CD4-positive, alpha-beta T cell treated with Interleukin-15 for 4 hours (primary cell): ENCODE results near the gene BCOR.
A peak's percentile ranks its signal among the peaks of the same experiment; 100 is the strongest.

Experiments
- DNase-seq: peaks from one replicate; pipeline ENCODE4 v3.0.0-alpha.2; 2020; ENCODE audit warnings: low spot score

Gene BCOR

DNA sequence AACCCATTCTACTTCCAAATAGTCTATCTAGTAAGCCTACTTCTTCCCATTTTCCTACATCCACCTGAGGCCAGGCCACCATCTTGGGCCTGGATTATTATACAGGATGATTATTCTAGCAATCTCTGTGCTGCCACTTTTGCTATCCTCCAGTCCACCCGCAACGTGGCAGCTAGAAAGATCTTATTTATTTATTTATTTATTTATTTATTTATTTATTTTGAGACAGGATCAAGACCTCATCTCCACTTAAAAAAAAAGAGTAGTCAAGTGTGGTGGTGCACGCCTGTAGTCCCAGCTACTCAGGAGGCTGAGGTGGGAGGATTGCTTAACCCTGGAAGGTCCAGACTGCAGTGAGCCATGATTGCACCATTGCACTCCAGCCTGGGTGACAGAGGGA is 15.2 kb upstream of the BCOR start:
- no peak for DNase-seq

DNA sequence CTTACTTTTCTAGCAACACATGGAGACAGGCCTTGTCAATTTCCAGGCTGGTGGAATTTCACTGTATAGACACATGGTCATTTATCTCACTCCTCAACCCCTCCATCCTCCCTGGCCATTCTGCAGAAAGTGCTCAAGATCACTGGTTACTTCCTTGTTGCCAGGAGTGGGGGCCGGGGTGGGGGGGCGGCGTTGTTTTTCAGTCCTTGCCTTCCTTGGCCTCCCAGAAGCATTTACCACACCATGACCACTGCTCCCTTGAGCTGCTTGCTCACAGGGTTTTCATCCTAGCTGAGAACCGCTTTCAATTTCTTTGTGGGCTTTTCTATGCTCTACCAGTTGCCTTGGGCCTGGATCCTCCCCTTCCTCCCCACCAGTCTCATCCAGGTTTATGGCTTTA is 14.1 kb upstream of the BCOR start:
- no peak for DNase-seq

DNA sequence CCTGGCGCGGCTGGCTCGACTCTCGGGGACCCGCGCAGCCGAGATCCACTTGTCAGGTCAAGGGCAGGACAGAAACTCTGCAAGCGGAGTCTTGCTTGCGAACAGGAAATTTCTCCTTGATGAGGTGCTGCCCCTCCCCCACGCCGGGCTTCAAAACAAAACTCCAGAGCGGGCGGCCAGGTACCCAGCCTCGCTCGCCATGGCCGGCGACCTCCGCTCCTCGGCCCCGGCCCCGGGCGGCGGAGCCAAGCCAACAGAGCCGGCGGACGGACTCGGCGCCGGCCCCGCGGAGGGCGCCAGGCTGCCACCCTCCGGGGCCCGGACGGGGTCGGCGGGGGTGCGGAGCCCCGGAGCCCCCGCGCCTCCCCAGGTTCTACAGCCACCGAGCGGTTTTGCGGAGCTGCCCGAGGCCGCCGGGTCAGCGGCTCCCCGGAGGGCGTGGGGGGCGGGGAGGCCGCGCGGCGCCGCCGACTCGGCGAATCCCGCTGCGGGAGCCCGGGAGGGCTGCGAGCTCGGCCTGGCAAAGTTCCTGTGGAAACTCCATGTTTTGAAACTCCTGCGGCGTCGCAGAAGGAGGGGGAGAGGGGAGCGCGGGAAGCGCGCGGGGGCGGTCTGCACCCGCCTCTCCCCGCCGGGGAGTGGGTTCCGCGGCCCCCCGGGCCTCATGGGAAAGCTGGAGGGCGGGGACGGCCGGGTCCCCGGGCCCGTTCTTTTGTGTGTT is 11.7 kb upstream of the BCOR start:
- DNase-seq = no peak

DNA sequence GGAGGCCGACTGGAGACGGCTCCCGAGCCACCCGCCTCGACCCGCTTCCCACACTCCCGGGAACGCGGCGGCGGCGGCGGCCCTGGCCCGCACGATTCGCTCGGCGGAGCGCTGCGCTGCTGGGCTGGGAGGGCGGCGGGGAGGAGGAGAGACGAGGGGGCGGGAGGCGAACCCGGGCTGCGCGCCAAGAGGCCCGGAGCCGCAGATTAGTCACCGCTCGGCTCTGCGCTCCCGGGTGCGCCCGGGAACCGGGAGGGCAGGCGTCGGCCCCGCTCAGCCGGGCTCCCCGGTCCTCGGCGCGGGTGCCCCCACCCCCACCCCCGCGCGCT is 11.2 kb upstream of the BCOR start:
- DNase-seq = peak; percentile 57

DNA sequence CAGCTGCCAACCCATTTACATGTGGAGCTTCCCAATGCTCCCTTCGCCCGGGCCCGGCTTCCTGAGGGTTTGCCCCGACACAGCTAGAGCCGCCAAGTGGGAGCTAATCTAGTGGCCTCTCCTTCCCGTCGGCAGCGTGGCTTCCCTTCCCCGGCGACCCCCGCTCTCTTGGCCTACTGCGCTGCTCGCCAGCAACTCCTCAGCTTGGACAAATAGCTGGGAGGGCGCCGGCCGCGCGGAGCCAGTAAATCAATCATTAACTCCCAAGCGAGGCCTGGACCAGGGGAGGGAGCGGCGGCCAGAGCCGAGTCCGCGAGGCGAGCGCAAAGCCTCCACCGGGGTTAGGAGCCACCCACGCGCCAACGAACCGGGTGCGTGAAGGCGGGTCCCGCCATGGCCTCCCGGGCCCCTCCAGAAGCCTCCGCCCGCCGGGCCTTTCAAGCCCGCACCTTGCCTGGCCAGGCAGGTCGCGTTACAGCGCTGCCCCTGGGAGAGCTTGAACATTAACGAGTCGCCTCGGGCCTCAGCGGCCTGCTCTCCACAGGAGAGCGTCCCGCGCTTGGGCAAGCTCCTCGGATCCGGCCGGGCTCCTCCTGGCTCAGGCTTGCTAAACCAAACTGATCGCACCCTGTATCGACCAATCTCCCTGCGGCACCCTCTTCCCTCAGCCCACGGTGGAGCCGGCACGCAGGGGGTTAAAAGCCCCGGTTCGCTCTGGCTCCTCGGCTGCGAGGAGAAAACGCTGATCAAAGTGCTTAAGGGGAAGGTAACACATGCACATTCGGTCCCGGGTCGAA is 10.6 kb upstream of the BCOR start:
- DNase-seq = no peak

DNA sequence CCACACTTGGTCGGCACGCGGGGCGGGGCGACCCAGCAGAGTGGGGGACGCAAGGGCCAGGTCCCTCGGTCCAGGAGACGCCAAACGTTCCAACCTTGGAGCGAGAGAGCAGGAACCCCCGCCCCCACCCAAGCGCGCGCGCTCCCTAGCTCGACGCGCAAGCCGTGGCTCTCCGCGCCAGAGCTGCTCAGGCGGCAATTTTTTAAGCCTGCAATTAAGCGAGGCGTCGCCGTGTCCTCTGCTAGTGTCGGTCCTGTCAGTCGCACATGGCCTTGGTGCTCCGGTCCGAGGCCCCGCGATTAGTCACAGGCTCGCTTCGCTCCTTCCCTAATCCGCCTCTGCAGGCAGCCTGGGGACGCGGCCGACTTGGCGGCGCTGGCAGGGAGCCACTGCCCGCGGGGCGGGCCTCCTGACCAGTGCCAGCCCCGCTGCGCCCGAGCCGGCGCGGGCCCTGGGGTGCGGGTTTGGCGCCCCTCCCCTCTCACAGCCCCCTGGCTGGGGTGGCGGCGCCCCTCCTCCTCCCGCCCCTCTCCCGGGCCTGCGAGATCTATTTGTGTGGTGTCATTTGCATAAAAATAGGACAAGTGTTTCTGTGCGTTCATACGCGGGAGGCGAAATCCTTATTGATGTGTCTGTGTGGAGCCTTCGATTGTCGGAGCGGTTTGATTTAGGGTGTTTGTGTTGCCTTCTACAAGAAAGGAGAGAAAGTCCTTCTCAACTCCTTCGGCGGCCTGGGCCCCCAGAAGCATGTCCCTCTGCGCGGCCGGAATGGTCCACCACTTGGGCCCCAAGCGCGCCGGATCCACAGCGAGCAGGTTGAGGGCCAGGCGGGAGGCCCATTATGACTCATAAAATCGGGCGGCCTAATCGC is 9.8 kb upstream of the BCOR start:
- DNase-seq = no peak

DNA sequence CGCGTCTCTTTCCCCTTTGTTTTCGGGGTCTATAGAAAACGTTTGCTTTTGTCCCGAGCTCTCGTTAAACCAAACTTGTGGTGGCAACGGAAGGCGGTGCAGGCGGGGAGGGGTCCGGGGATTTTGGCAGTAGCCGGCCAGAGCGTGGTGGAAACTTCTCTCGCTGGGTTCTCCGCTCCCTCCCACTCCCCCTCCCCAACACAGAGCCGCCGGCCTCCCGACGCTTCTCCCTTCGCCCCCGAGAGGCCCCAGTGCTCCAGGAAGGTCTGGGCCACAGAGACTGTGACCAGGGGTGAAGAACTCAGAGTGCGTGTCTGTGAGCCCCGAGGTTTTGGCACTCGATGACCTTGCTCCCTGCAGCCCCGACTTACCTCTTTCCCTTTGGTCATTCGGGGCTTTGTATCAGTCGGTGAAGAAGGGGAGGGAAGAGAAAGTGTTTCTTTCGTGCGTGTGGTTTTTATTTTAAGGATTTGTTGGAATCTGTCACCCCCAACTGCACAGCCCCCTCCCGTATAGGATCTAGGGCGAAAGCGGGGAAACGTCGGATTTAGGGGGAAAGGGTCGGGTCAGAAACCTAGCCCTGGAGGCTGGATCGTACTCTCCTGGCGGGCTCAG is 9.0 kb upstream of the BCOR start:
- DNase-seq = no peak

DNA sequence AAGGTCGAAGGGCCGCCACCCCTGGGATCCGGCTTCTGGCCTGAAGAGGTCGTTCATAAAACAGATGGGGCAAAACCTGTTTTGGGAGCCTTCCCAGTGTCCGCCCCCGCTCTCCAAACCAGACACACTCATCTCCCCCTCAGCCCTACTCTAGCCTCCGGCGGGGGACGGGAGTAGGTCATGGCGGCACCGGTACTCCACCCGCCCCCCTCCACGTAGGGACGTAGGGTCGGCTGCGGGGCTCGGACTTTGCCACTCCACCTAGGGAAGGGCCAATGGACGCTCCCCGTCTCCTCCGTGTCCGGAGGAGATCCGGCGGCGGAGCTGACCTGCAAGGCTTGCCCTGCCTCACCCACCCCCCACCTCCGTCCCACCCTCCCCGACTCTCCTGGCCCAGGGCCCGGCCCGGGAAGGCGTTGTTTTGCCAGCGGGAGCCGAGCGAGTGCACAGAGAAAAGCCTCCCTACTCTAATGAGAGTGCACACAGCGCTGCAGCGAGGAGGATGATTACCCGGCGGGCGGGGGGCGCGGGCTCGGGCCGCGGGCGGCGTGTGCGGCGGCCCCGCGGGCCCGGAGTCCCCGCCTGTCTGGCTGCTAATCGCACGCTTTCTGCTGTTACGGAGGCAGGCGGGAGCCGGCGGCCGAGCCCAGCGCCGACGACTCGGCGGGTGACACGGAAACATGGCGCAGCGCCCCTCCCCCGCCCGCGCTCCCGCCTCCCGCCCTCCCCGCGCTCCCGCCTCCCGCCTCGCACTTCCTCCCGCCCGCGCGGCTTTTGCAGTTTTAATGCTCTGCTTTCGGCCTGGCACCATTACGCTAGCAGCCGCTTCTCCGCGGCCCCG is 8.3 kb upstream of the BCOR start:
- DNase-seq = peak; percentile 61

DNA sequence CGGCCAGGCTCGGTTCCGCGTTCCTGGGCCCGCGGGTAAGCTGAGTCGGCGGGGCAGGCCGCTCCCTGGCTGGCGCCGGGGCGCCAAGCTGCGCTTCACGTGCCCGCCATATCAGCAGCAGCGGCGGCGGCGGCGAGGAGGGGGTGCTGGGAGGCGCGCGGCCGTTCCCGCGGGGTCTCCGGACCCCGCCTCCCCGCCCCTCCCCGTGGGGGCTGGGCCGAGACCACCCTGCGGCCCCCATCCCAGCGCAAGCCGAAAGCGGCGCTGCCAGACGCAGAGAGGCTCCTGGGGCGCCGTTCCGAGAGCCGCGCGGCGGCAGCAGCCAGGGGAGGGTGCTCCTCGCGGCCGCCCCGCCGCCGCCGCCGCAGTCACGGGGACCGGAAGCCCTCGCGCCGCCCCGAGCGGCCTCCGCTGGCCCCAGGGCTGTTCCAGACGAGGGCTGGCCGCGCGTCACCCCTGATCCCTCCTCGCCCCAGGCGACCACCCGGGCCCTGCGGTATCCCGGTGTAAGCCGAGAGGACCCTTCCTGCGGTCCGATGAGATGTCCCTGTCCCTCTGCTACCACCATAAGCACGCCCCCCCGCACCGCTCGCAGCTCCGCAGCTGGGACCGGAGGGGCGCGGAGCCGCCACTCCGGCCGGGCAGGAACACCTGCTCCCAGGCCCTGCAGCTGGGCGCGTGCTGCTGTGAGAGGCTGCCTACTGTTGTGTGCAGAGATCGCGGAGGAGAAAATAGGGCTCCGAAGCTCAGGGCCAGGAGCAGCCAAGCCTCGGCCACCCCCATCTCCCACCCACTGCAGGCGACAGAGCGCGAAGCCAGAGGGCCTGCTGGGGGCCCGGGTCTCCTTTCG is 7.5 kb upstream of the BCOR start:
- DNase-seq = no peak

DNA sequence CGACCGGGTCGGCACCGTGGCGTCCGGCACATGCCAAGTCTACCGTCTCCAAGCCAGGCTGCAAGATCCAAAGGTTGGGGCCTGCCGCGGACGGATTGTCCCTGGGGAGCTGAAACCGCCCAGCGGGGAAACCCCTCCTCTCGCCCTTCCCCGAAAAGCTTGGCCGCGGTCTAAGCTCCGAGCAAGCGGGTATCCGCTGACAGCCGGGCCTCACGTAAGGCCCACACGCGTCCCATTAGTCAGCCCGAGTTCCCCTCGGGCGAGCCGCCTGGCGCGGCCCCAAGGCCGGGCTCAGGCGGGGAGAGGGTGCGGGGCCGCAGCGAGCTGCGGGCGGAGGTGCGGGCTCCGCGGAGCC is 6.8 kb upstream of the BCOR start:
- no peak for DNase-seq

DNA sequence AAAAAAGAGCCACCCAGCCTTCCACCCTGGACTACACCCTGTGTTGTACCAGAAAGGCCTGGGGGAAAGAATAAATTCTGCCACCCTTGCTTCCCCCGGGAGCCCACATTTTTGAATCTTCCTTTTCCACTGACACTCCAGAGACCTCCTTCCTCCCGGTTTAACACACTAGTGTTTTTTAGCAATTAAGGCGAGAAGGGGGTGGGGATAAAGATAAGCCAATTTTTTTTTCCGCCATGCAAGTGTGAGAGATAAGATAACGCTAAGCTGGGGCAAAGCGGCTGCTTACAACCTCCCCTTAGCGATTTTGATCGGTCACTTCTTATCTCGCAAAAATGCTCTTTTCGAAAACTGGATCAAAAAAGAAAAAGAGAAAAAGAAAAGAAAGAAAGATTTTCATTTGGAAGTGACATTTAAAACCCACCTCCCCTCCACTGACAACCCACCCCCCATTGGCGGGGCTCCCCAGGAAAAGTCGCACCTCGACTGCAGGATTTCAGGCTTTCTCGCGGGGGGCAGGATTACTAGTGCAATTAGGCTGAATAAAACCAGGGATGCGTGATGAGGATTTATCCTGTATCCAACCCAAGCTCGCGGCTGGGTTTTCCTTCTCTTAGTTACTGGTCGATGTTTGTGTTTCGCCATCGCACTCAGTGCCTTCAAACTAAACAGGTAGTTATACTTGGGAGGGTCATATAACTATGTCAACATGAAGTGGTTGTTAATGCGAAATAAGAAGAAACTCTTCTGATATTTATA is 6.0 kb upstream of the BCOR start:
- DNase-seq = no peak

DNA sequence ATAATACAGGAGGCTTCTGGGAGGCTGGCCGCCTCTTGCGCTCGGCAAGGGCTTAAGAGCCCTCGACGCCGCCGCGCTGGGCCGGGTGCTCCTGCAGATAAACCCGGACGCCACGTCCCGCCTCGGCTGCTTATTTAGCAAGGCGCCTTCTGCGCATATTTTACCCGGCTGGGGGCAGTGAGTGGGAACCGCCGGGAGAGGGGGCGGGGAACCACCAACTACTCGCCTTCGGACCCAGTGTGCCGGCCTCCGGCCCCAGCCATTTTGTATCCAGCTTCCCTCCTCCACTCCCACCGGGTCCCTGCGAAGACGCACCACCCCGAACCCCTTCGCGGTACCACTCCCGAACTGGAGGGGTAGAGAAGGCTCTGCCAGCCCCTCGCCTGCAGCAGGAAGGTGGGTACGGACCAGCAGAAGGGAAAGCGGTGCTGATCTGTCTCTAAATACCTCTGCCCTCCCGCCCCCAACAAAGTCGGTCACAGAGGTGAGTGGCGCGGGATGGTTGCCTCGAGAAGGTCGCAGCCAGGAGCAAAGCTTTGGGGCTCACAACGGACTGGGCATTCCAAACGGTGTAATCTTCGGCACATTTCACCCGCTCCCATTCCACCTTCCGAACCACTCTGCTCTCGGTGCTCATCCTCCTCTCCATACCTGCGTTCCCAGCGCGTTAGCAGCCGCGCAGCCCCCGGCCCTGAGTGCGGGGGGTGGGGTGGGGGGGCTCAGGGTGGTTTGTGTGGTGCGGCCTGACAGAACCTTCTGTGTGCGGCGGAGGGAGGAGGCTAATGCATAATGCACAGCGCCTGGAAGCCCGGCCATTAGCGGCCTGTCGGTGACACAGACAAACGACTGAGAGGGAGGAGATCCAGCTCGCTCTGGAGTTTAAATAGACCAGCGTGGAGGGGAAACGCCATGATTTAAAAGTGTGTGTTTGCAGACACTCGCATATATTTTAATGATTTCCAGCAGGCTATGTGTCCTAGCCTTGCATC is 4.9 kb upstream of the BCOR start:
- no peak for DNase-seq

DNA sequence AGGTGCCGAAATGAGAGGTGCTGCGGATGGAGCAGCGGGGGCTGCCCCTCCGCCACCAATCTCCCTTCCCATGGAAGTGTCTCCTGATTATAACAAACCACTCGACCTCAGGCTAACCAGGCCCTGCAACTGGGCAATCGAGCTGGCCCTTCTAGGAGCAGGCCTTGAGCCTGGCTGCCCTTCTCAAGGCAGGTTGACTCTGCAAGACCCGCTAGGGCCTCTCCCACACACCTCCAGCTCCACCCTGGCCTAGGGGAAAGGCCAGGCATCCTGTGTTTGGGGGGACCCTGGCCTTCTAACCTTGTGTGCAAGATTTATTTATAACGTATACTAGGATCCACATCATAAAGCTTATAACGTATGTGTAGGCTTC is 3.7 kb upstream of the BCOR start:
- no peak for DNase-seq

DNA sequence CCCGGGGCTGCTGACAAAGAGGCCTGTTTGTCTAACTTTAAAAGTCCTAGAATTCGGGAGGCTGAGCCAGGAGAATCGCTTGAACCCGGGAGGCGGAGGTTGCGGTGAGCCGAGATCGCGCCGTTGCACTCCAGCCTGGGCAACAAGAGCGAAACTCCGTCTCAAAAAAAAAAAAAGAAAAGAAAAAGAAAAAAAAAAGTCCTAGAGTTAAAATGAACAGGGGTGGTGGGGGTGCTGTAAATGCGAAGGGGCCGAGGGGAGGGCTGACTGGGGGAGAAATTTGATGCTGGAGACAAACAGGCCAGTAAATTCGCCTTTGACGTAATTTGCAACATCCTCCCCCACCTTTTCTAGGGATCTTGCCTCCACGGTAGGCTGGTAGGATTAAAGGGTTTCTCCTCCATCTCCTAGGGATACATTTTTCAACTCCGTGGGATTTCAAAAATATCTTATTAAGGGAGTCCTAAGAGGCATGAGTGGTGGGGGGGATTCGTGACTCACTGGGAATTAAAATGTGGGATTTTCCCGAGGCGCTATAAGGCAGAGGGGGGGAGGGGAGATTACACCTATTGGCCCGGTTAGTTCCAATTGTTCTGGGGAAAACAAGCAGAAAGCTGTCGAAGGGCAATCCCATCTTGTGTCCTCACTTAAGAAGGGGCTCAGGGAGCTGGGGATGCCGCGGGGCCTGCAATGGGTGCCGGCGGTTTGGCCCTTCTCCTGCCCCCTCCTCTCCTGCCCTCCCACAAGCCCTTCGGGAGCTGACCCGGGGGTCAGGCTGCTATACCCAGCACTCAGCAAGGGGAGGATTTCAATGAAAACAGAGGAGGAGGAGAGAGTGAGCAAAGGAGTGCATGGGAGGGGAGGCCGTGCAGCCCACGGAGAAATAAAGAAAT is 3.0 kb upstream of the BCOR start:
- no peak for DNase-seq

DNA sequence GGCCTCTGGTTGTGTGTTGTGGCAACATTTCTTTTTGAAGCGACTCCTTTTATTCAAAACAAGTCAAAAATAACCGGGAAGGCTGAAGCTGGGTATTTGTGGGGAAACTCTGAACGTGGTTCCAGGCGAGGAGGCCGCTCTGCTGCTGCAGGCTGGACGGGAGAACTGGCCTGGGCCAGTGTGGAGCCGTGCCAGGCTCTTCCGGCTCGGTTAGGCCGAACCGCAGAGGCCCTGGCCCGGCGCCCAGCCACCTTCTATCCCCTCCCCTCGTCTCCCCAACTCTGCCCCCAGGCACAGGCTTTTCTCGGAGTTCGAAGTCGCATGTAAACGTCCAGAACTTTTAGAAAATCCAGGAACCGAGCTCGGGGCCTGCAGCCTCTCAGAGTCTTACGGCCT is 2.4 kb upstream of the BCOR start:
- DNase-seq = no peak

DNA sequence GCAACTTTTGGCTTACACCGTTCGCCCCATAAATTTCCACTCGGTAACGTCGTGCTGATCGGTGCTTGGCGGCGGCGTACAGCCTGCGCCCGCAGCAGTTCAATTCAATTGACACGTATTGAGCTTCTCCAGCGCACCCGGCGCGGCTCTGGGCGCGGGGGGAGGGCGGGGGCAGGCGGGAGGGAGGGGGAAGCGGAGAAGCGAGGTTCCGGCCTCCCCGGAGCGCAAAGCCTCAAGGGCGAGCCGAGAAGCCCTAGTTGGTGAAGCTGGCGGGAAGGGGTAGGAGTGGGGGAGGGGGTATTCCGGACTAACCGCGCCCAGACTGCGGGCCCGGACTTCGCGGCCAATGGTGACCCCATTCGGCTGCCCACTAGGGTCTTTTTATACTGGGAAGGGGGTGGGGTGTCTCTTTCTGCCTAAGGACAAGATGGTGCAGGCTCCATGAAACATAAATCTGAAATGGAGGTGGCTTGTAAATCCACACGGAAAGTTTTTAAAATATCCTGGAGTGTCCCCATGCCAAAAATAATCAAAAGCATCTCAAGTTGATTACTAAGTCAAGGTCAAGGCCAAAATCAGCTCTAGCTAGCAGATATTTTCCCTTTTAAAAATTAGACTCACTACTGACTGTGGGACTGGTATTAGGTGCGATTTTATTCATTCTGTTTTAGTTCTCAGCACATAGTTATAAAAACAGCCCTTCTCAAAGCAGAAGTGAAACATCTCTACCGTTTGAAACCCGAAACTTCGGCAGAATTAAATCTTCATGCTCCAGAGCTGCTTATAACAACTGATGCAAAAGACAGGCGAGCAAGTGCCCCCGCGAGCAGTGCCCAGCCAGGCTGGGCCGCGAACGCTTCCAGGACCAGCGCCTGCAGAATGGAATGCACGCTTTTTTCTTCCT is 1.5 kb upstream of the BCOR start:
- DNase-seq = peak; percentile 56
